ENCODE measurements around the gene TLR3.
A peak's percentile ranks its signal among the peaks of the same experiment; 100 is the strongest.

TLR3 gene

GRCh38 chr4:186097386-186097785 is 28.4 kb downstream of the TLR3 start:
- TF ChIP-seq CTCF (IDR thresholded peaks at IDR 0.05; ENCODE audit: low read depth, low read length, missing control alignments) = no peak
- DNase-seq (ENCODE audit: low read depth) = no peak
- H3K4me3 ChIP-seq (ENCODE audit: low read depth, low read length) = no peak overlapping the region
- in situ Hi-C loops (cut with HindIII; ENCODE audit: low sequenced_read_pairs) = no loop called here

GRCh38 chr4:186102931-186103330 is 34.0 kb downstream of the TLR3 start:
- in situ Hi-C loops (cut with HindIII; ENCODE audit: low sequenced_read_pairs) = no loop called here
- H3K4me3 ChIP-seq (ENCODE audit: low read depth, low read length) = no peak overlapping the region
- TF ChIP-seq CTCF (IDR thresholded peaks at IDR 0.05; ENCODE audit: low read depth, low read length, missing control alignments) = no peak
- no peak for DNase-seq (ENCODE audit: low read depth)

- in situ Hi-C loops (cut with HindIII; ENCODE audit: low sequenced_read_pairs) = no loop called here
- H3K4me3 ChIP-seq (ENCODE audit: low read depth, low read length) = peak within 1 kb of the TSS; percentile 42
- TF ChIP-seq CTCF (IDR thresholded peaks at IDR 0.05; ENCODE audit: low read depth, low read length, missing control alignments) = no peak
- DNase-seq (ENCODE audit: low read depth) = no peak
These were observed 35.3 kb downstream of the TLR3 start, which contains the start of gene FAM149A for GRCh38 chr4:186104114-186104889. FAM149A (plus strand) TSS chr4:186104704.

GRCh38 chr4:186104890-186105646 is 36.1 kb downstream of the TLR3 start:
- peak overlapping the region; percentile 42 for H3K4me3 ChIP-seq (ENCODE audit: low read depth, low read length)
- DNase-seq (ENCODE audit: low read depth) = no peak
- no peak for TF ChIP-seq CTCF (IDR thresholded peaks at IDR 0.05; ENCODE audit: low read depth, low read length, missing control alignments)
- in situ Hi-C loops (cut with HindIII; ENCODE audit: low sequenced_read_pairs) = no loop called here

- in situ Hi-C loops (cut with HindIII; ENCODE audit: low sequenced_read_pairs) = no loop called here
- TF ChIP-seq CTCF (IDR thresholded peaks at IDR 0.05; ENCODE audit: low read depth, low read length, missing control alignments) = no peak
- H3K4me3 ChIP-seq (ENCODE audit: low read depth, low read length) = peak overlapping the region; percentile 42
- DNase-seq (ENCODE audit: low read depth) = no peak
These were observed 36.8 kb downstream of the TLR3 start for GRCh38 chr4:186105647-186106321.

GRCh38 chr4:186107947-186108346 is 39.0 kb downstream of the TLR3 start:
- no peak for TF ChIP-seq CTCF (IDR thresholded peaks at IDR 0.05; ENCODE audit: low read depth, low read length, missing control alignments)
- no peak overlapping the region for H3K4me3 ChIP-seq (ENCODE audit: low read depth, low read length)
- DNase-seq (ENCODE audit: low read depth) = no peak
- in situ Hi-C loops (cut with HindIII; ENCODE audit: low sequenced_read_pairs) = no loop called here

All from astrocyte of the cerebellum (primary cell).